PC-9 (cell line): Measurements from ENCODE around the gene LRRC8C. TPM values are rescaled to one million over a fixed set of nuclear protein-coding genes. Genes with fewer than 3 reads are reported as not detected.

ENCODE experiments used
- BruUV-seq: library from RNA; stranded (reverse); fragments of 400-500 nt; replicated peaks from 2 replicates; lab custom pipeline; 2021; lab: Mats Ljungman, UMichigan
- CTCF ChIA-PET: fragments of 300-600 bp; sonication (Branson Sonifier 250); formaldehyde crosslinking; loops from one replicate; lab custom pipeline; 2022; ENCODE audit warnings: antibody characterized with exemption; lab: Charles Lee
- POLR2A ChIA-PET: fragments of 300-600 bp; sonication (Branson Sonifier 250); formaldehyde crosslinking; loops from one replicate; lab custom pipeline; 2022; ENCODE audit warnings: antibody characterized with exemption; ENCODE audit not compliant: unreplicated experiment; lab: Charles Lee
- DNase-seq, 2 experiments: peaks; one replicate each; pipeline versions ENCODE4 v3.0.0 to v3.0.0-alpha.2; 2015 to 2022; ENCODE audit warnings: mixed read lengths in 1 of 2
- H2AFZ ChIP-seq: fragments of 200-600 bp; sonication (generic); 2 replicates; pipeline ENCODE4 v1.8.1; 2017; ENCODE audit warnings: antibody characterized with exemption
- H3F3A ChIP-seq: fragments of 200-600 bp; sonication (generic); 2 replicates; pipeline ENCODE4 v1.8.1; 2017; ENCODE audit warnings: antibody characterized with exemption, mild to moderate bottlenecking, low read depth; ENCODE audit not compliant: insufficient read depth
- H3K27ac ChIP-seq: fragments of 200-600 bp; sonication (generic); 2 replicates; pipeline ENCODE4 v1.6.1; 2016; ENCODE audit warnings: mixed run types
- H3K27me3 ChIP-seq: fragments of 200-600 bp; sonication (generic); 2 replicates; pipeline ENCODE4 v1.6.1; 2016; ENCODE audit warnings: low read depth, mixed run types; ENCODE audit not compliant: insufficient read depth
- H3K36me3 ChIP-seq: fragments of 200-600 bp; sonication (generic); 2 replicates; pipeline ENCODE4 v1.6.1; 2016; ENCODE audit warnings: low read depth, mixed run types
- H3K4me1 ChIP-seq: fragments of 200-600 bp; sonication (generic); replicated peaks from 2 replicates; pipeline ENCODE4 v1.6.1; 2016; ENCODE audit warnings: mixed run types; ENCODE audit not compliant: insufficient read depth
- H3K4me2 ChIP-seq: fragments of 200-600 bp; sonication (generic); 2 replicates; pipeline ENCODE4 v1.6.1; 2017; ENCODE audit warnings: mixed run types
- H3K4me3 ChIP-seq: fragments of 200-600 bp; sonication (generic); 2 replicates; pipeline ENCODE4 v1.6.1; 2016; ENCODE audit warnings: mixed run types
- H3K79me2 ChIP-seq: fragments of 200-600 bp; sonication (generic); 2 replicates; pipeline ENCODE4 v1.6.1; 2017; ENCODE audit warnings: low read depth, mixed run types
- H3K9me2 ChIP-seq: fragments of 200-600 bp; sonication (generic); 2 replicates; pipeline ENCODE4 v1.8.1; 2017; ENCODE audit warnings: mild to moderate bottlenecking; ENCODE audit not compliant: insufficient read depth
- H3K9me3 ChIP-seq: fragments of 200-600 bp; sonication (generic); 2 replicates; pipeline ENCODE4 v1.8.1; 2016; ENCODE audit warnings: low read depth; ENCODE audit not compliant: insufficient read depth
- H4K20me1 ChIP-seq: fragments of 200-600 bp; sonication (generic); 2 replicates; pipeline ENCODE4 v1.8.1; 2017; ENCODE audit not compliant: insufficient read depth
- EZH2 ChIP-seq: fragments of 200-600 bp; sonication (generic); IDR thresholded peaks from 2 replicates; pipeline ENCODE4 v1.8.0; 2017; ENCODE audit warnings: antibody characterized with exemption, low read depth
- intact Hi-C: fragments of 100-400 bp; cut with micrococcal nuclease; formaldehyde crosslinking; loops from one replicate; pipeline ENCODE4 v1.10.0; 2022; ENCODE audit not compliant: unreplicated experiment
- total RNA-seq: library from RNA; stranded (reverse); gene quantifications from 2 replicates; pipeline ENCODE4 v1.2.3, GENCODE V29; 2021
- TF ChIP-seq, protein P1 (sequence below): fragments of 200-600 bp; sonication (generic); conservative IDR thresholded peaks from 2 replicates; pipeline ENCODE4 v1.6.1; 2017; ENCODE audit warnings: mixed run types, antibody characterized with exemption, mild to moderate bottlenecking, moderate library complexity

LRRC8C gene
- total RNA-seq, 1 experiment from 2014 or later, result 2.2 TPM

DNA sequence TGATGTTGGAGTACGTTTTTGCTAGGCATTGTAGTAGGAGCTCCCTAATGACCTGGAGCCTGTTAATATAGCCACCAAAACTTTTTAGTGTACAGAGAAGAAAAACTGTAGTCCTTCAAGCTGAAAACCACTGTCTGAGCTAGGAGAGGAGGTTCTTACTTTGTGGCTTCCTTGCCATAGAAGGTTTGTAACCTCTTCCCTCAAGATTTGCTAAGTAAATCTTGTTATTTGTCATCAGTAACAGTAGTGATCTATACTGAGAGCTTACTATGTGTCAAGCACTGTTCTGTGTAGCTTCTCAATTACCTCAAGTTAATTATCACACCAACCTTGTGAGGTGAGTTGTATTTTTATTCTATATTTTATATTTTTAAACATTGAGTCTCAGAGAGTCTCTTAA lies 21.2 kb upstream of the LRRC8C start:
- Histone ChIP-seq H3K79me2 (no peaks in the 10 kb centered on the region), H3K9me2 (no peaks in the 10 kb centered on the region), H3K36me3 (no peaks in the 10 kb centered on the region), H3K4me2 (no peak overlapping the region), H4K20me1 (peaks cover 3% of the 10 kb centered on the region; the same call in 1 of the 2 replicates), H3K27ac (no peak overlapping the region), H3K4me1 (peaks cover 6% of the 10 kb centered on the region), H2AFZ (no peak overlapping the region), H3K27me3 (no peaks in the 10 kb centered on the region), H3K9me3 (no peaks in the 10 kb centered on the region), H3F3A (peaks cover 2% of the 10 kb centered on the region; the same call in 1 of the 2 replicates), H3K4me3 (no peak overlapping the region)
- intact Hi-C loops, result no loop called here
- ChIA-PET CTCF (interaction anchor here (0.7 kb wide), 1 partner anchor 161 kb away, joined by 3 read pairs; no protein-coding TSS in a partner anchor), POLR2A (no interaction called here)
- TF ChIP-seq, protein P1, sequence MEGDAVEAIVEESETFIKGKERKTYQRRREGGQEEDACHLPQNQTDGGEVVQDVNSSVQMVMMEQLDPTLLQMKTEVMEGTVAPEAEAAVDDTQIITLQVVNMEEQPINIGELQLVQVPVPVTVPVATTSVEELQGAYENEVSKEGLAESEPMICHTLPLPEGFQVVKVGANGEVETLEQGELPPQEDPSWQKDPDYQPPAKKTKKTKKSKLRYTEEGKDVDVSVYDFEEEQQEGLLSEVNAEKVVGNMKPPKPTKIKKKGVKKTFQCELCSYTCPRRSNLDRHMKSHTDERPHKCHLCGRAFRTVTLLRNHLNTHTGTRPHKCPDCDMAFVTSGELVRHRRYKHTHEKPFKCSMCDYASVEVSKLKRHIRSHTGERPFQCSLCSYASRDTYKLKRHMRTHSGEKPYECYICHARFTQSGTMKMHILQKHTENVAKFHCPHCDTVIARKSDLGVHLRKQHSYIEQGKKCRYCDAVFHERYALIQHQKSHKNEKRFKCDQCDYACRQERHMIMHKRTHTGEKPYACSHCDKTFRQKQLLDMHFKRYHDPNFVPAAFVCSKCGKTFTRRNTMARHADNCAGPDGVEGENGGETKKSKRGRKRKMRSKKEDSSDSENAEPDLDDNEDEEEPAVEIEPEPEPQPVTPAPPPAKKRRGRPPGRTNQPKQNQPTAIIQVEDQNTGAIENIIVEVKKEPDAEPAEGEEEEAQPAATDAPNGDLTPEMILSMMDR, result no peak
- TF ChIP-seq EZH2, result no peak
- BruUV-seq, result no TSS peak
- no peak for DNase-seq

GRCh38 chr1:89613928-89614327 lies 19.0 kb upstream of the LRRC8C start:
- TF ChIP-seq, protein P1, result no peak
- TF ChIP-seq EZH2, result no peak
- no TSS peak for BruUV-seq
- no peaks in the 10 kb centered on the region for H3K36me3 ChIP-seq
- H3F3A ChIP-seq, result no peaks in the 10 kb centered on the region
- no peaks in the 10 kb centered on the region for H3K9me2 ChIP-seq
- no peak overlapping the region for H3K4me3 ChIP-seq
- ChIA-PET POLR2A (no interaction called here), CTCF (no interaction called here)
- H3K27me3 ChIP-seq, result no peaks in the 10 kb centered on the region
- H3K9me3 ChIP-seq, result peaks cover 9% of the 10 kb centered on the region; the same call in 1 of the 2 replicates
- intact Hi-C loops, result no loop called here
- no peak overlapping the region for H3K4me2 ChIP-seq
- no peaks in the 10 kb centered on the region for H4K20me1 ChIP-seq
- H3K27ac ChIP-seq, result no peak overlapping the region
- no peaks in the 10 kb centered on the region for H3K4me1 ChIP-seq
- no peak overlapping the region for H2AFZ ChIP-seq
- H3K79me2 ChIP-seq, result no peaks in the 10 kb centered on the region
- no peak for DNase-seq

DNA sequence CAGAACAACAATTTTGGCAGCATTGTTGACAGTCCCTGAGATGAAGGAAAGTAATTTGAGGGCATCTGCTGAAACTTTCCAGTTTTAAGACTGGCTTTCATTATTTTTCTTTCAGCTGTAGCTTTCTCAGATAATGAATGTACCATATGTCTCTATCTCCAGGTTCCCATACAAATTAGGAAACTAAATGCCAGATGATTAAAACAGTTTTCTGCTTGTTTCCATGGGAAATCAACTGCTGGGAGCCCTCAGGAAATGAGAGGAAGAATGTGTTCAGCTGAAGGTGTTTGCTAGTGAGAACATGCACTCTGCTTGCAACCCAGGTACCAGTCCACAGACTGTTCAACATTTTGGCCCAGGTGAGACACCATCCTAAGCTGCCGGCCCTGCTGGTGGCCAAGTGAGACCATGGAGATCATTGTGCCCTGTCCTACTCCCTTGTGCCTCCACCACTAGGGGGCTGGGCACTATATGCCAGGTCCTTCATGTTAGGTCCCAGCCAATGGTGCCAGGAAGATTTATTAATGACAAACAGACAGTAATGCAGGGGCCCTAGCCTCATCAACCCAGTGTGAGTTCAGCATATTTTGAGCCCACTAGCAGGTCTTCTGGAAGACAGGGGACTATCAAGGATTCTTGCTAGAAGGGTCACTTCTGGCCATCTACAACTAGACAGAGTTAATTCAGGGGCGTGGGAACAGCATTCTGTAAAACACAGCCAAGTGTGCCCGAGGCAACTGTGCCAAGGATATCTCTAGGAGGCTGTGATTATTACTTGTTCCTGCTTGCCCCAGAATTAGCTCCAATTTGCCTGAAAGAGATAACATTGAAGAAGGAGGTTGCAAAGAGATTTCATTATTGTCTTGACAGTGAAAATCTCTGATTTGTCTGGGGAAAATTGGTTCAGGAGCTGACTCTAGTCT lies 17.0 kb upstream of the LRRC8C start:
- intact Hi-C loops, result no loop called here

More for the DNA sequence above, 17.0 kb upstream of the LRRC8C start:
- Histone ChIP-seq H3K4me3 (no peak overlapping the region), H3K9me3 (peaks cover 9% of the 10 kb centered on the region; the same call in 1 of the 2 replicates), H3K4me2 (no peak overlapping the region), H4K20me1 (no peaks in the 10 kb centered on the region), H3K36me3 (no peaks in the 10 kb centered on the region), H2AFZ (no peak overlapping the region), H3K27ac (no peak overlapping the region), H3F3A (no peaks in the 10 kb centered on the region), H3K9me2 (no peaks in the 10 kb centered on the region), H3K27me3 (no peaks in the 10 kb centered on the region), H3K79me2 (no peaks in the 10 kb centered on the region), H3K4me1 (no peaks in the 10 kb centered on the region)
- ChIA-PET POLR2A (no interaction called here), CTCF (no interaction called here)
- TF ChIP-seq, protein P1, result peak; percentile 66
- TF ChIP-seq EZH2, result no peak
- no peak for DNase-seq
- BruUV-seq, result no TSS peak
